Cerebellar nuclear complex (tissue), 1 donor: ENCODE measurements around the gene ADGRA3.

Experiments
- DNase-seq, 2 experiments: peaks; one replicate each; lab custom pipeline; 2025; lab: John Stamatoyannopoulos, UW

The ADGRA3 gene

GRCh38 chr4:22508376-22508775 is 7.5 kb downstream of the ADGRA3 start:
- no peak for DNase-seq

GRCh38 chr4:22504922-22505321 is 10.9 kb downstream of the ADGRA3 start:
- DNase-seq, result no peak

DNA sequence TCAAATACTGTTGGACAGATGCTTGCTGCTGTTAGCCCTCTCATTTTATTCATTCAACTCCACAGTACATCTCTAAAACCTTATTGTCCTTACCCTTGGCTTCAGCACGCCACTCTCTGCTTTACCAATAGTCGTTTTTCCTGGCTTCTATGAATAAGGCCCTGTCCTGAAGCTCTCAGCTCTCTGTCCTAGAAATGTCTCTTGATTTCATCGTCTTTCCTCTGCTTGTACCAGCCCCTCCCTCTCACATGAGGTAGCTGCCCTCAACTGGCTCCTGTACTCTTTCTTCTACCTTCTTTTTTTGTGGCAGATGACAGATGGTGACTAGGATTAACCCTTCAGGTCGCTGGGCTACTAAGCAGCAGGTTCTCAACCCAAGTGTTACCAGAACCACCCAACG is 11.4 kb downstream of the ADGRA3 start:
- DNase-seq, result no peak

DNA sequence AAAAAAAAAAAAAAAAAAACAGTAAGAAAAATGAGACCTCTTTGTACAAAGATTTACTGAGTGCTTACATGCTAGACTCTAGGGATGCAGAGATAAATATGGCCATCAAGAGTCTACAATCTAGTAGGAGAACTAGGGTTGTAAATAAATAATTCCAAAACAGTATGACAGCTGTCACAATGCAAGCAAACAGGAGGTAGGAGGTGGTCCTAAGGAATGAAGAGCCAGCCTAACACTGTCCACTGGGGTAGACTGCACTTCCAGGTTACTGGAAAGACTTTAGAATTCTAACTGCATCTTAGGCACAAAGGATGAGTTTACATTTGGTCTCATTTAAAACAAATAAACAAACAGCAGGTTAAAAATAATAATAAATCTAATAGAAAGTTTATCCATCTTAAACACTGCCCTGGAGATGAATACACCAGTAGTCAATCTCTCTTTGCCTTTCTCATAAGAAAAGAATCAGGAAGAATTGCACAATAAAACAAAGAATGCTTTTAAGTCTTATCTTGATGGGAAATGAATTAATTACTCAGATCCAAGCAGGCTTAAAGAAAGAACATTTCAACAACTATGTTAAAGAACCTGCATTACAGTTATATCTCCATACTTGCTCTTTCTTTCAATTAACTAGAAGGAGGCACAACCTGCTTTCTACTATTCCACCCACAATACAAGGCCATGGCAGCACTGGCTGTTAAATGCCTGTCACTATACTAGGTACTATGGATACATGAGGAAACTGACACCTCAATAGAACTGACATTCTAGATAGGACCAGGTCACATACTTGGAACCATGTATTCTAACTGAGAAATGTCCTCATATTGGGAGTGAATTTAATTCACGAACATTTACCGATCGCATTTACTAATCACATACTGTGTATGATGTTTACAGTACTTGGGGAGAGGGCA is 12.7 kb downstream of the ADGRA3 start:
- DNase-seq, result no peak

GRCh38 chr4:22501715-22502095 is 14.2 kb downstream of the ADGRA3 start:
- no peak for DNase-seq

GRCh38 chr4:22500831-22501714 is 14.8 kb downstream of the ADGRA3 start:
- DNase-seq, result no peak

DNA sequence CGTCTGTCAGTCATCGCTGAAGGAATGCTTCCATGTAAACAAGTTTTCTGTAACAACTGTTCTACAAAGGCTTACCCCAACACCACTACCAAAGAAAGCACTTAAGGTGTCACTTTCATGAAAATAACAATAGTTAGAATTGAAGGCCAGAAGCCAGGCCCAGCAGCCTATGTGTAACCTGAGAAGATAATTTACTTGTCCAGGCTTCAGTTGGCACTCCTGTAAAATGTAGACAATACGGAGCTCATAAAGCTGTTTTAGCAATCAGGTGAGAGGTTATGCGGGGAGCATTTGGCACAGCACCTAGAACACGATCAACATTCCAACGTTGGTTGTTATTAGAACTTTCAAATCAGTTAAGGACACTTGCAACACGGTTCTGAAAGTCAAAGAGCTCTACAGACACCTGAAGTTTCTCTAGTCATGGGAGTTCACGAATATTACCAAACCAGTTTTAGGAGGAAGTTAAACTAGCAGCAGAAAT is 15.7 kb downstream of the ADGRA3 start:
- DNase-seq, result no peak

DNA sequence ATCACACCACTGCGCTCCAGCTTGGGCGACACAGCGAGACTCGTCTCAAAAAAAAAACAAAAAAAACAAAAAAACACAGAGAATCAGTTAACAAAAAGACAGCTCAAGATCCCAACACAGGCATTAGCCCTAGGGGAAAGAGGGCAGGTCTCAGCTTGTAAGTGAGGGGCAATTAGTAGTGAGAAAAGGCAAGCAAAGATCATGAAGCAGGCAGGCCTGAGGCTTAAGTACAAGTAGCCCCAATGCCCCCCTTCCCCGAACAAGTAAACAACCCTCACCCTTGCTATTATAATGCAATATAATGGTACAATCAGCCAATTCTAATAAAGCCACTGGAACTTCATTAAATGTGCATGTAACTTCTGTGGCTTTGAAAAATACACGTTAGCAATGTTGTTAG is 17.0 kb downstream of the ADGRA3 start:
- no peak for DNase-seq

DNA sequence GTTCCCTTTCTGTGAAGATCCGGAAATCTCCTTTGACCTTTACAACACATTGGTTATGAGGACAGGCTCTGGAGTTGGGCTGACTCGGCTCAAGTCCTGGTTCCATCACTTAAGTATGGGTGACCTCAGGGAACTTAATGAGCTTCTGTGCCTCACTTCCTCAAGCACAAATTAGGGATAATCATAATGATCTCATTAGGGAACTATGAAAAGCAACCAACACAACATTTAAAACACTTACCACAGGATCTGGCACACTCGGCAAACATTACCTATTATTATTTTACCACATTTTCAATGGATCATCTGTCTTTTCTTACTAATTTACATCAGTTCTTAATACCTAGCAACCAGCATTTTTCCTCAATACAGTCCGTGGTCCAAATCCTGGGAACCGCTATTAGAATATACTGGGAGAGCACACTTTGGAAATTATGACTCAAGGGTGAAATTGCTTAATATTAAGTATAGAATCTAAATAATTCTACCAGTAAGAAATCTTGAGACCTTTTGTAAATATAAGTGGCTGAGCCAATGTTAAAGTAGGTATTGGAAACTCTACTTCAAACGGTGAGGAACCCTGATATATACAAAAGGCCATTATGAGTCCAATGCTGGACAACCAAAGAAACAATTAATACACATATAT is 19.6 kb downstream of the ADGRA3 start:
- no peak for DNase-seq

DNA sequence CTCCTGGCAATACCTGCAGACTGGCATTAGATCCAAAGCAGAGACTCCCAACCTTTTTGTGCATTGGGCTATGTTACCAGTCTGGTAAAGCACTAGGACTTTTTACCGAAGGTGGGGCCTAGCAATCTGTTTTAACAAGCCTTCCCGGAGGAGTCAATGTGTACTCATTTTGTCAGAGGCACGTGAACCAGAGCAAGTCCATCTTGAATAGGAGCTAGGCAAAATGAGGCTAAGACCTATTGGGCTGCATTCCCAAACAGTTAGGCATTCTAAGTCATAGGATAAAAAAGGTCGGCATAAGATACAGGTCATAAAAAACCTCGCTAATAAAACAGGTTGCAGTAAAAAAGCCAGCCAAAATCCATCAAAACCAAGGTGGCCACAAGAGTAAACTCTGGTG is 22.3 kb downstream of the ADGRA3 start:
- DNase-seq, result no peak

DNA sequence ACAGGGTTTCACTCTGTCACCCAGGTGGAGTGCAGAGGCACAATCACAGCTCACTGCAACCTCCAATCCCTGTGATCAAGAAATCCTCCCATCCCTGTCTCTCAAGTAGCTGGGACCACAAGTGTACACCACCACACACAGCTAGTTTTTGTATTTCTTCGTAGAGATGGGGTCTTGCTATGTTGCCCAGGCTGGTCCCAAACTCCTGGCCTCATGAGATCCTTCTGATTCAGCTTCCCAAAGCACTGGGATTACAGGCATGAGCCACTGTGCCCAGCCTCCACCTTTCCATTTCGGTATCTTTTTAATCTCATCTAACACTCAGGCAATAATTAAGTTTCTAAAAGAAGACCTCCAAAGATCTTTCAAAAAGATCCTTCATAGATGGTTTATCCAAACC is 22.9 kb downstream of the ADGRA3 start:
- no peak for DNase-seq

- no peak for DNase-seq
These were observed 23.9 kb downstream of the ADGRA3 start for GRCh38 chr4:22491939-22492338.

DNA sequence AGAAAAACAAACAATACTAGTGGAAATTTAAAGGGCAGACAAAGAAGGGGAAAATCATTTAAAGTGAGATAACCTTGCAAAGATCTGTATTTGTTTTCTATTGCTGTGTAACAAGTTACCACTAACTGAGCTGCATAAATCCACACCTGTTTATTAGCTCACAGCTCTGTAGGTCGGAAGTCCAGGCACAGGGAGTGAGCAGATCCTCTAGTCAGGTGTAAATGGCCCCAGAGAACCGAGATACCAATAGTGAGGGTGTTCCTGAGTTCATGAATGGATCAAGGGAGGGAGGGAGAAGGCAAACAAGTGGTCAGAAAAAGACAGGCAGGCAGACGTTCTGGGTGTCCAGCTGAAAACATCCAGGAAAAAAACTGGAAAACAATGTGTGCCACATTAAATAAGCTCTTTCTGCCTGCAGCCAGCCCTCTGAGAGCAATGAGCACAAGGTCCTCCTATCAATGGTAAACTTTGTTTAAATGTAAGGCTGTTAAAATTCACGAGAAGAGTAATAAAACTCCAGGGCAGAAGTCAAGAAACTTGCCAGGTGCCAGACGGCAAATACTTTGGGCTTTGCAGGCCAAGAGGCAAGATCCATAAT is 25.0 kb downstream of the ADGRA3 start:
- no peak for DNase-seq

DNA sequence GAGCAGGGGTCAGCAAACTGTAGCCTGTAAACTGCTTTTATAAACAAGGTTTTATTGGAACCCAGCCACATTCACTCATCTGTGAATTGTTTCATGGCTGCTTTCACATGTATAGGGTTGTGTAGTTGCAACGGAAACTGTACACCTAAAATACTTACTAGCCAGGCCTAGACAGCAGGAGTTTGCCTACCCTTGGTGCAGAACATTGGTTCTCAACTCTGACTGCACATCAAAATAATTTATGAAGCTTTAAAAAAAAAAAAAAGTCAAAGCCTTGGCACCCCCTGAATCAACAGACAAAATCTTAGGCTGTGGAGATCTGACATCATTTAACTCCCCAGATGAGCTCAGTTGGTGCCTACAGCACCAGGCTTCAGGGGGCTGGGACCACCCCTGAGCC is 27.8 kb downstream of the ADGRA3 start:
- DNase-seq, result no peak

- no peak for DNase-seq
These were observed 28.5 kb downstream of the ADGRA3 start for GRCh38 chr4:22487328-22487727.

GRCh38 chr4:22486276-22486675 is 29.6 kb downstream of the ADGRA3 start:
- DNase-seq, result no peak

DNA sequence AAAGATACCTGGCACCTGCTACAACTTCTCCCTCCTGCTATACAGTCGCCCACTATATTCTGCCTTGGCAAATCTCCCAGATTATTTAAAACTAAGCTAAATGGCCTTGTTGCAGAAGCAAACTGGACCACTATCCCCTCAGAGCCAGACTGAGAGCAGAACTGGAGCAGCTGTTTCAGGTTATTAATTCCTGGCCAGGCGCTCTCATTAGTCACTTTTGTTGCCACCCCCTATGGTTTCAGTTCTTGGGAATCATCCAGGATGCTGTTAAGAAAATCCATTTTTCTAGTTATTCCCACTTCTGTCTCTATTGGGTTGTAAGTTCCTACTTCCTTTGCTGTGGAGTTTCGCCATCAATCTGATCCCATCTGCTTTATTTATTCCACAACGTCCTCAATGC is 30.1 kb downstream of the ADGRA3 start:
- no peak for DNase-seq

- no peak for DNase-seq
These were observed 32.3 kb downstream of the ADGRA3 start for GRCh38 chr4:22483551-22483981.

DNA sequence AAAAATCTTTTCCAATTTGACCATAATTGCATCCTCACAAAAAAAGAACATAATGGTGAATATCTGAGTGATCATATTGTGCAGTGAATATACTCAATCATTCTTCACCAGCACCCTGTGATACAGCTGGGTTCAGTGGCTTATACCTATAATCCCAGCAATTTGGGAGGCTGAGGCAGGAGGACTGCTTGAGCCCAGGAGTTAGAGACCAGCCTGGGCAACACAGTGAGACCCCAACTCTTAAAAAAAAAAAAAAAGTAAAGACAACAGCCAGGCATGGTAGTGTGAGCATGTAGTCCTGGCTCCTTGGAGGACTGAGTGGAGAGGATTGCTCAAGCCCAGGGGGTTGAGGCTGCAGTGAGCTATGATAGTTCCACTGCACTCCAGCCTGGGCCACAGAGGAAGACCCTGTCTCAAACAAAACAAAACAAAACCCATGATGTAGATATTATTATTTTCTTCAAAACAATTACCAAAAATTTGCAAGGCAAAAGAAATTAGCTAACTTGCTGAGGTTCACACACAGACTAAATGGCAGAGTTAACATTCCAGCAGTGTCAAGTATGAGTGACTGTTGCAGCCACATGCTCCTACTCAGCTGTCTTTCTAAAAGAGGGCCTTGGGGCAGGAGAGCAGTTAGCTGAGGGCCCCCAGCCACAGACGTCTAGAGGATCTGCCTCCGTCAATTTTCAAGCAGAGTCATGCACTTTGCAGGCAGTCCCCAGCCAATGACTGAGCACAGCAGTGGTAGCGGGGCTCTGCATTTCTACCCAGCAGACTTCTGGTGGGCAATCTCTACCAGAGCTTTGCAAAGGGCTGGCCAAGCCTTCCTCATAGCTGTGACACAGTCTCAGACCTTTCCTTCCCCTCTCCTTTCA is 33.4 kb downstream of the ADGRA3 start:
- DNase-seq, result no peak

DNA sequence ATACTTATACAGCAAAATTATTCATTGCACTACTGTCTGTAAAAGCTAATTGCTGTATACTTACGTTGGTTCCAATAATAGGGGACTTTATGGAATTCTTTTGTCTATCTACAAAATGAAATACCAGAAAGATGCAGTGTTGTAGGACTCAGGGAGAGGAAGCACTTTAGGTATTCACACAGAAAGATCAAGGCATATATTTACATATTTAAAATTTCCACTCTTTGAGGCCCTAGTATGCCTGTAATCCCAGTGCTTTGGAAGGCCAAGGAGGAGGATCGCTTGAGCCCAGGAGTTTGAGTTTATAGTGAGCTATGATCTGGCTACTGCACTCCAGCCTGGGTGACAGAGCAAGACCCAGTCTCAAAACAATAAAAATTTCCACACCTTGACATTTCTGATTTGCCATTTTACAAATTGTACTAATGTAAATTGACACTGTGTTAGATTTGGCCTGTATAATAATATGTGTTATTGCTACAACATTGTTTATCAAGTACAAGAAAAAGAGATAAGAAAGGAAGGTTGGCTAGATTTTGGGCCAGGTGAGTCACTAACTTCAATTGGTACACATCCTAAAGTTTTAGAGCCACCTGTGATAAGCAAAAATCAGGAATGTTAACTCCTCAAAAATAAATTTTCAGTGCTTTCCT is 35.1 kb downstream of the ADGRA3 start:
- DNase-seq, result no peak
